ENCODE data around the gene SLC44A5. TPM values are rescaled to one million over a fixed set of nuclear protein-coding genes. Genes with fewer than 3 reads are reported as not detected.

The SLC44A5 gene
- total RNA-seq, 4 donors from 2014 or later: 0.25 to 0.37 (median 0.34) TPM

DNA sequence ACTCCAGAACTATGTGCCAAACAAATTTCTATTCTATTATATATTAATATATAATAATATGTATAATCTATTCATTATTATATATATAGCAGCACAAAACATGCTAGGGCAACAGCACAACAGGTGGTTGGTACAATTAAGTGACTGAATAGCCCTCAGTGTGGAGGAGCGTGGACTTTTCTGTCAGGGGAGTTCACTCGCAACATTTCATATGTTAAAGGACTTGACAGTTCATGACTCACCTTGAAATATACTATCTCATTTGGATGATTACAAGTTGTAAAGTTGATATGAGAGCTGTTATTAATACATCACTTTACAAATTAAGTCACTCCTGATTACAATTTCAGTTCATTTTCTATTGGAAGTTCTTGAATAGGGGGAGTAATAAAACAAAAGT, 298.3 kb downstream of the SLC44A5 start:
- TF ChIP-seq, protein P1, sequence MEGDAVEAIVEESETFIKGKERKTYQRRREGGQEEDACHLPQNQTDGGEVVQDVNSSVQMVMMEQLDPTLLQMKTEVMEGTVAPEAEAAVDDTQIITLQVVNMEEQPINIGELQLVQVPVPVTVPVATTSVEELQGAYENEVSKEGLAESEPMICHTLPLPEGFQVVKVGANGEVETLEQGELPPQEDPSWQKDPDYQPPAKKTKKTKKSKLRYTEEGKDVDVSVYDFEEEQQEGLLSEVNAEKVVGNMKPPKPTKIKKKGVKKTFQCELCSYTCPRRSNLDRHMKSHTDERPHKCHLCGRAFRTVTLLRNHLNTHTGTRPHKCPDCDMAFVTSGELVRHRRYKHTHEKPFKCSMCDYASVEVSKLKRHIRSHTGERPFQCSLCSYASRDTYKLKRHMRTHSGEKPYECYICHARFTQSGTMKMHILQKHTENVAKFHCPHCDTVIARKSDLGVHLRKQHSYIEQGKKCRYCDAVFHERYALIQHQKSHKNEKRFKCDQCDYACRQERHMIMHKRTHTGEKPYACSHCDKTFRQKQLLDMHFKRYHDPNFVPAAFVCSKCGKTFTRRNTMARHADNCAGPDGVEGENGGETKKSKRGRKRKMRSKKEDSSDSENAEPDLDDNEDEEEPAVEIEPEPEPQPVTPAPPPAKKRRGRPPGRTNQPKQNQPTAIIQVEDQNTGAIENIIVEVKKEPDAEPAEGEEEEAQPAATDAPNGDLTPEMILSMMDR (IDR thresholded peaks at IDR 0.05): no peak
- ATAC-seq (ENCODE audit: low FRiP score): no peak

GRCh38 chr1:75310067-75310466, 300.8 kb downstream of the SLC44A5 start:
- no peak for DNase-seq (ENCODE audit: low spot score)
- ATAC-seq (ENCODE audit: low FRiP score): no peak
- TF ChIP-seq, protein P1 (IDR thresholded peaks at IDR 0.05): no peak

More for the DNA sequence above, 298.3 kb downstream of the SLC44A5 start:
- no peak for DNase-seq (ENCODE audit: low spot score)

DNA sequence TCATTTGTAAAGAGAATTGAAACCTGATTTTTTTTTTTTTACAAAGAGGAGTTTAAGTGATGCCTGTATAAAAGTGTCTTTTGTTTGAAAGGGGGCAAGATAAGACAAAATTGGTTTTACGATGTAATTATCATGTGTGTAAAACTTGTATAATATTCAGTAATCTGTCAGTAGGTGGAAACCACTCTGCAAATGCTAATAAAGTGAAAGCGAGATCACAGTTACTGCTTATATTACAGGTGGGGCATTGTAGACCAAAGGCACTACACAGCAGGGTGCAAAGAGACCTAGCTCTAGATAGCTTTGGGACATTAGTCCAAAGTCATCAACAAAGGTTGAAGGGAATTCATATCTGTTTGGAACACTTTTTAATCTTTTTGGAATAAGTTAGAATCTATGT, 302.5 kb downstream of the SLC44A5 start:
- no peak for ATAC-seq (ENCODE audit: low FRiP score)
- TF ChIP-seq, protein P1 (IDR thresholded peaks at IDR 0.05): no peak
- no peak for DNase-seq (ENCODE audit: low spot score)

- TF ChIP-seq, protein P1 (IDR thresholded peaks at IDR 0.05): no peak
- DNase-seq (ENCODE audit: low spot score): no peak
- no peak for ATAC-seq (ENCODE audit: low FRiP score)
Observed at GRCh38 chr1:75305061-75305460, 305.9 kb downstream of the SLC44A5 start.

DNA sequence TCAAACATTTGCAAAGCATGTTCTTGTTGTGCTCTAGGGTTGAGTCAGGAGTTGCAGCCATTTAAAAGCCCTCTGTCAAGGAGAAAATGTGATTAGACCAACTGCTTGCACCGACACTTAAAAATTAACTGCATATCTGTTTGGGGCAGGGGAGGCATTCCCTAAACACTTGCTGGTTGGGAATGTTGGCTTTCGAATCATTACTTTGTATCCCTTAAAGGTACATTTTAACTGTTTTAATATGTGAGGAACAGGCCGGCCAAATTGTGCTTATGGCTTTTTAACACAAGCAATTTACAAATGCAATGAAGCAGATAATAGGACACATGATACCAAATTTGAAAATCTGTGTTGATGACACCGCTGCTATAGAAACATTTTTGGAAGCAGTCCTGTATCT, 317.6 kb downstream of the SLC44A5 start:
- TF ChIP-seq, protein P1 (IDR thresholded peaks at IDR 0.05): no peak
- no peak for DNase-seq (ENCODE audit: low spot score)
- no peak for ATAC-seq (ENCODE audit: low FRiP score)

DNA sequence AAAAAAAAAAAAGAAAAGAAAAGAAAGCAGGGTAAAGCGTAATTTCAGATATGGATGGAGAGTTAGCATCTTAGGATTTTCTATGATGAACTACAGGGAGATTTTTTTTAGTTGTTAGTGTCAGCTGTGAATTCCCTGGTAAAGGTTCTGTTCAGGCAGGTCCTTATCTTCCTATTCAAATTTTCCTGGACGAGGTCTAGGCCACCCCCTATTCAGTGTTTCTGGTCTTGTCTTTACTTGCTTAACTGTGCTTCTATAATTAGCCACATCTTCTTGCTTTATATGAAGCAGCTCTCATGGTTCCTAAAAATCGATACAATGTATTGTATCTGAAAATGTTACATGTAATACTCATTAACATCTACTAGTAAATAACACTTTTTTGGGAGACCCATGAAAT, 318.9 kb downstream of the SLC44A5 start:
- ATAC-seq (ENCODE audit: low FRiP score) (no peak), DNase-seq (ENCODE audit: low spot score) (no peak)
- TF ChIP-seq, protein P1 (IDR thresholded peaks at IDR 0.05): no peak

DNA sequence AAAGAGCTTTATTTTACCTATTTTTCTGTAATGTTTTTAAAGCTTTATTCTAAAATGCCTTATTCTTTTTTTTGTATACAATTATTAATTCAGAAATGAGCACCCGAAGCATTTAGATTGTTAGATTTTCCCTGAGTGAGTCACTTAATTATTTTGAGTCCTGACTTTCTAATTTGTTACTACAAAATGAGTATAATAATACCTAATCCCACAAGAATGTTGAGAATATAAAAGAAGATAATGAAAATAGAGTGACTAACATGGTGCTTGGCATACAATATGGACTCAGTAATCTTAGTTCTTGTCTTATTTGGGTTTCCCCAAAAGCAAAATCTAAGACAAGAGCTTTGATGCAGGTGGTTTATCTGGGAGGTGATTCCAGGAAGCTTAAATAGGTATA, 334.5 kb downstream of the SLC44A5 start:
- TF ChIP-seq, protein P1 (IDR thresholded peaks at IDR 0.05): no peak
- no peak for ATAC-seq (ENCODE audit: low FRiP score)
- no peak for DNase-seq (ENCODE audit: low spot score)

Data from omental fat pad (tissue), 4 donors.